HL-60/S4 treated with phorbol 12-myristate 13-acetate at 8.2 ng/mL for 4 days and 3 days (cell line): Measurements from ENCODE around the gene ZNF724.
"Not testable (repeated sequence)": the region's sequence is repeated elsewhere in the genome, so short reads cannot be mapped to it uniquely, and the experiment has no call there.

Source experiments
- in situ Hi-C: fragments of 300-500 bp; cut with MboI; formaldehyde crosslinking; loops from 2 replicates; pipeline ENCODE4 v1.15.0; 2022; ENCODE audit warnings: low sequenced_read_pairs

The ZNF724 gene

GRCh38 chr19:23253256-23253655 is 3.1 kb upstream of the ZNF724 start:
- in situ Hi-C loops = not testable (repeated sequence)

GRCh38 chr19:23241419-23241818 is 8.8 kb downstream of the ZNF724 start:
- in situ Hi-C loops = no loop called here

- in situ Hi-C loops = no loop called here
Observed at GRCh38 chr19:23222998-23223652, 27.1 kb downstream of the ZNF724 start.

- in situ Hi-C loops = no loop called here
Observed at GRCh38 chr19:23203841-23204344, 46.3 kb downstream of the ZNF724 start.

- in situ Hi-C loops = no loop called here
Observed at GRCh38 chr19:23190341-23190740, 59.9 kb downstream of the ZNF724 start.

- in situ Hi-C loops = no loop called here
Observed at GRCh38 chr19:23183251-23183650, 66.9 kb downstream of the ZNF724 start.
